GM12892 (cell line): ENCODE data around the gene FAM107A.

Source experiments
- POLR2A ChIP-seq: IDR thresholded peaks from 2 replicates; pipeline ENCODE4 v1.6.1; 2011; ENCODE audit warnings: low read depth, low read length, control low read depth
- POLR2AphosphoS5 ChIP-seq: IDR thresholded peaks from 2 replicates; pipeline ENCODE4 v1.6.1; 2011; ENCODE audit warnings: low read depth, low read length, control low read depth

DNA sequence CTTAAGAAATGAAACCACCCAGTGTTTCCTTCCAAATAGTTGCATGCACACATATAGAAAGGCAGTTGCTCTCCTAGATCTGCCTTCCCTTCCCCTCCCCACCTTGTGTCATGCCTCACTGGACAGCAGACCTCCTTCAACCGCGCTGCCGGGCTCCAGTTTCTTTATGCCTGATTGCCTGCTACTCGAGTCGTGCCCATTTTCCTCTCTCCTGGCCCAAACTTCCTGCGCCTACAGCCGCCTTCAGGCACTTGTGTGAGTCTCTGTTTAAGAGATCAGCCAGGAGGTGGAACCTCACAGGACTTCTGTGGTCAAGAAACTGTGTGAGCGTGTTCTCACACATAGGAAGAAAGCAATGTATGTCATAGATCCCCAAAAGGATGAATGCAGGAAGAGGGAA, 8.8 kb upstream of the FAM107A start:
- TF ChIP-seq POLR2AphosphoS5 (no peak), POLR2A (no peak)
